Stimulated activated CD4-positive, alpha-beta T cell treated with anti-CD3 and anti-CD28 coated beads, TNF-alpha, amount 100 ng/mL, for 4 hours (primary cell): Measurements from ENCODE around the gene TMEM239.
"Not testable (repeated sequence)": the region's sequence is repeated elsewhere in the genome, so short reads cannot be mapped to it uniquely, and the experiment has no call there.

Experiments used
- DNase-seq, 3 experiments: peaks; one replicate each; pipeline ENCODE4 v3.0.0-alpha.2; 2020; ENCODE audit warnings: low read depth in 3 of 3

The TMEM239 gene

GRCh38 chr20:2799688-2800520 lies 16.3 kb upstream of the TMEM239 start:
- no peak for DNase-seq

DNA sequence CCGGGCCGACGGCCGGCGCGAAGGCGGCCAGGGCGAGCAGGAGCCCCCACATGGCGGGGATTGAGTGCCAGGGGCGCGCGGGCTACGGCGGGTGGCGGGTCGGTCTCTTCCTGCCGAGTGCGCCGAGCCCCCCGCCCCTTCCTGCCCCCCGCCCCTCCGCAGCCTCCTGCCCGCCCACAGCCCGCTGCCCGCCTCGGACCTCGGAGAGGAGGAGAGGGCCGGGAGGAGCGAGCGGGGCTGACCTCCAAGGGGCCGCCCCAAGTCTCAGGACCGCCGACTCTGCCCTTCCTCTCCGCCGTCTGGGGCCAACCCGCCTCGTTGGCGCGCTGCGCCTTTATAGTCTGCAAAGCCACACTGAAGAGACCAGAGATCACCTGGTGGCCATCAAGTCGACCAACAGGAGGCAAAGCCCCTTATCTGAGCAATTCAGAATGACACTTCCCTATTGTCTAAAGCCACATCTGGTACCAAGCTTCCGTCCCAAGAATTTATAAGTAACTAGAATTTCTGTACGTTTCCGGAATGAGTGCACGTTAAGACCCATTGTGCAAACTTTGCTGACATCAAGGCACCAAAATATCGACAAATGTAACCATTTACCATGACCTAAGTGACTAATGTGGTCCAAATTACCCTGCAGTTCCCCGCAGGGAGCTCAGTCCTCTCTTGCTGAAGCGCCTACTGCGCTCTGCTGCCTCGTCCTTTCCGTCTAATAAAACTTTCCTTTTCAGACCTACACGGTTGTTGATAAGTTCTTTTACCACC lies 15.5 kb upstream of the TMEM239 start, which contains the start of gene CPXM1:
Gene CPXM1 (minus strand): TSS at position 107 of the 765 bp plus-strand sequence. CDS start 55 bp downstream, at position 52.
- no peak for DNase-seq

GRCh38 chr20:2801286-2801728 lies 14.9 kb upstream of the TMEM239 start:
- DNase-seq = no peak

- DNase-seq = no peak
Observed at GRCh38 chr20:2804041-2804828, 11.9 kb upstream of the TMEM239 start.

GRCh38 chr20:2804852-2805688 lies 11.1 kb upstream of the TMEM239 start:
- DNase-seq = no peak

GRCh38 chr20:2805689-2806350 lies 10.3 kb upstream of the TMEM239 start:
- no peak for DNase-seq

- no peak for DNase-seq
Observed at GRCh38 chr20:2806351-2806701, 9.8 kb upstream of the TMEM239 start.

DNA sequence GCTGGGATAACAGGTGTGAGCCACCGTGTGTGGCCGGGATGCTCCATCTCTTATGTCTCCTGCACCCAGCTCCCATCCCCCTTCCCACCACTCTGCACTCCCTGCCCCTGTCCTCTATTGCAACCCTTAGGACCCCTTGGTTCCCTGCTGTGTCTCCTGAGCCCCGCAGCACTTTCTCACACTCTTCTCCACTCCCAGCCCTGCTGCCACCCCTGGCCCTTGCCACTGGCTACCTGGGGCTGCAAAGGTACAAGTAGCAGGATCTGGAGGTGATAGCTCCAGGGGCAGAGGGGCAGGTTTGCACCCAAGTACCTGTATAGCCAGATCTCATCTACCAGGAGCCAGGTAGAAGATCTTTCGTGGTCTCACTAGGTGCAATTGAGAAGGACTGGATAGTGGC lies 9.1 kb upstream of the TMEM239 start:
- no peak for DNase-seq

GRCh38 chr20:2807929-2808328 lies 8.2 kb upstream of the TMEM239 start:
- DNase-seq = not testable (repeated sequence)

GRCh38 chr20:2809690-2810089 lies 6.5 kb upstream of the TMEM239 start:
- DNase-seq = no peak

DNA sequence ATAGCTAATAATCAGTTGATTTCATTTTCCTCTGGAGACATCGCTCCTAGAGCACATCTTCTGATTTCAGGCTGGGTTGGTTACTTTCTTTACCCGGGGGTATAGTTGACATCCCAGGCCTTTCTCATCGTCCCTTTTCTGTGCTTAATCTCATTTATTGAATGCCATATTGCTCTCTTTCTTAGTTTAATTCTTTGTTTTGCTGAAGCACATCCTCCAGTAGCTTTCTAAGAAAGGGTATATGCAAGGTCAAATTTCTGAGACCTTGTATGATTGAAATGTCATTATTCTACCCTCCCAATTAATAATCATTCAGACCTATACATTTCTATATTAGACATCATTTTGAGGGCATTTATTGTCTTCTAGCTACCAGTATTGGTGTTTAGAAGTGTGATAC lies 4.0 kb upstream of the TMEM239 start:
- no peak for DNase-seq

- no peak for DNase-seq
Observed at GRCh38 chr20:2814076-2814475, 2.1 kb upstream of the TMEM239 start.

DNA sequence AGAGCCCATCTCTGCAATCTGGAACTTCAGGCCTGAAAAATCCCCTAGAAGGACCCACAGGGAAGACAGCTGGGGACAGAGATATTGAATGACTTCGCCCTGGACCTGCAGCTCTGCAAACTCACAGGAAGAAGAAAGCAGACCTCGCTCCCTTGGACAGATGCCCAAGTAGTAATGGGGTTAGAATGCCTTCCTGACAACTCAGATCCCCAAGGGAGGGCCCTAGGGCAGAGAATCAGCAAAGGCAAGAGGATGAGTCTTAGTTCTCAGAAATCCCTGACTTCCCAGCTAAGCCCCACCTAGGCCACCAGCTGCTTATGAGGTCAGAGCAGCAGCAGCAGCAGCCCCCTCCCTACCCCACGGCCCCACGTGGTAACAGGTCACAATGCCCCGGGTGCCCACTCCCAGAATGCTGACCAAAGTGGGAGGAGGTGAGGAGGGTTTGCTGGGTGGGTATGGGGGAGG lies 1.5 kb upstream of the TMEM239 start, which contains the start of gene C20orf141:
Gene C20orf141 (plus strand): TSS at position 401 of the 465 bp plus-strand sequence. CDS start 198 bp downstream, outside the sequence.
- DNase-seq = no peak

- no peak for DNase-seq
Observed at GRCh38 chr20:2815242-2815900, 793 bp upstream of the TMEM239 start.

- no peak for DNase-seq
Observed at GRCh38 chr20:2816583-2817340, 598 bp downstream of the TMEM239 start.

GRCh38 chr20:2817341-2817726 lies 1.2 kb downstream of the TMEM239 start:
- no peak for DNase-seq

GRCh38 chr20:2817891-2818595 lies 1.9 kb downstream of the TMEM239 start:
- DNase-seq = no peak

- DNase-seq = no peak
Observed at GRCh38 chr20:2820084-2820895, 4.1 kb downstream of the TMEM239 start.
